K562 (cell line): ENCODE data around the gene HDAC7. TPM values are rescaled to one million over a fixed set of nuclear protein-coding genes. Genes with fewer than 3 reads are reported as not detected.
A peak's percentile ranks its signal among the peaks of the same experiment; 100 is the strongest.

Experiments
- CBX5 ChIP-seq: IDR thresholded peaks from 2 replicates; pipeline ENCODE4 v1.6.1; 2014; ENCODE audit warnings: low read depth, borderline replicate concordance
- CEBPG ChIP-seq, 3 experiments: fragments of 200-800 bp in 1 of 3; sonication (Bioruptor generic) in 1 of 3; sonication (generic) in 1 of 3; formaldehyde crosslinking in 1 of 3; IDR thresholded peaks in 2 of 3; conservative IDR thresholded peaks in 1 of 3; 2 replicates each; pipeline versions ENCODE4 v1.6.1 to v1.8.0; 2016 to 2022; ENCODE audit warnings: missing compliant biosample characterization in 2 of 3, missing genetic modification characterization in 2 of 3, mild to moderate bottlenecking in 1 of 3, missing genetic modification reagents in 1 of 3
- FOXP1 ChIP-seq: sonication (generic); formaldehyde crosslinking; IDR thresholded peaks from 2 replicates; pipeline ENCODE4 v1.8.0; 2022; ENCODE audit warnings: mild to moderate bottlenecking, missing genetic modification reagents
- HNRNPLL ChIP-seq: fragments of 200-400 bp; formaldehyde crosslinking; IDR thresholded peaks from 2 replicates; pipeline ENCODE4 v1.6.1; 2017; ENCODE audit warnings: low read length, low read depth, mild to moderate bottlenecking; ENCODE audit not compliant: poor library complexity, severe bottlenecking
- SRSF7 ChIP-seq: fragments of 200-400 bp; formaldehyde crosslinking; optimal IDR thresholded peaks from 2 replicates; pipeline ENCODE3; 2017; ENCODE audit warnings: mild to moderate bottlenecking, low read depth, low read length
- TARDBP ChIP-seq: fragments of 450-650 bp; IDR thresholded peaks from 2 replicates; pipeline ENCODE4 v1.6.1; 2016
- TFAM ChIP-seq: fragments of 250-450 bp; sonication (Bioruptor Pico); conservative IDR thresholded peaks from 2 replicates; pipeline ENCODE4 v1.5.0; 2021; ENCODE audit warnings: mild to moderate bottlenecking, moderate library complexity
- YY1 ChIP-seq, 3 experiments: IDR thresholded peaks; 2 replicates each; pipeline ENCODE4 v1.6.1; 2011; ENCODE audit warnings: low read length in 2 of 3, mild to moderate bottlenecking in 2 of 3, moderate library complexity in 2 of 3, borderline replicate concordance in 1 of 3, control low read depth in 1 of 3, low read depth in 1 of 3; ENCODE audit not compliant: insufficient read depth in 3 of 3, insufficient replicate concordance in 2 of 3, control insufficient read depth in 1 of 3, insufficient read length in 1 of 3; ENCODE audit errors: extremely low read depth in 1 of 3
- ZNF830 ChIP-seq: fragments of 250-450 bp; sonication (Bioruptor Pico); IDR thresholded peaks from 2 replicates; pipeline ENCODE4 v1.5.0; 2021; ENCODE audit warnings: mild to moderate bottlenecking
- polyA plus RNA-seq, 8 experiments: library from polyadenylated mRNA; depleted of rRNA in 4 of 8; stranded (reverse) in 5 of 8; unstranded in 3 of 8; fragments of >200 nt; fragmentation: Nextera tagmentation in 2 of 8; fragmentation: Illumina TruSeq in 1 of 8; extraction: Ambion mirVana in 2 of 8; extraction: Trizol in 1 of 8; gene quantifications; 2 replicates each; pipeline versions ENCODE4 v1.2.1 to v1.2.3, GENCODE V29; 2011 to 2014; ENCODE audit warnings: inconsistent platforms in 1 of 8, missing spikeins in 1 of 8
- total RNA-seq, 7 experiments: library from RNA; depleted of rRNA in 6 of 7; stranded (reverse); fragments of >200 nt in 6 of 7; fragmentation: Illumina TruSeq in 2 of 7; extraction: Trizol in 2 of 7; gene quantifications; 2 replicates each; pipeline versions ENCODE4 v1.2.1 to v1.2.3, GENCODE V29; 2011 to 2021; ENCODE audit warnings: low replicate concordance in 1 of 7
- TF ChIP-seq, protein P1 (sequence below): sonication (generic); formaldehyde crosslinking; IDR thresholded peaks from 2 replicates; pipeline ENCODE4 v1.8.0; 2022; ENCODE audit warnings: mild to moderate bottlenecking, missing genetic modification reagents
- TF ChIP-seq, protein P2 (sequence below): sonication (generic); formaldehyde crosslinking; IDR thresholded peaks from 2 replicates; pipeline ENCODE4 v1.8.0; 2023; ENCODE audit warnings: mild to moderate bottlenecking, missing genetic modification reagents

The HDAC7 gene
- total and polyA plus RNA-seq, 9 of the 15 experiments (the other 6 are each of a cell fraction or from before 2014, with no cell fraction given): 2.5 to 129 (median 31.1) TPM

DNA sequence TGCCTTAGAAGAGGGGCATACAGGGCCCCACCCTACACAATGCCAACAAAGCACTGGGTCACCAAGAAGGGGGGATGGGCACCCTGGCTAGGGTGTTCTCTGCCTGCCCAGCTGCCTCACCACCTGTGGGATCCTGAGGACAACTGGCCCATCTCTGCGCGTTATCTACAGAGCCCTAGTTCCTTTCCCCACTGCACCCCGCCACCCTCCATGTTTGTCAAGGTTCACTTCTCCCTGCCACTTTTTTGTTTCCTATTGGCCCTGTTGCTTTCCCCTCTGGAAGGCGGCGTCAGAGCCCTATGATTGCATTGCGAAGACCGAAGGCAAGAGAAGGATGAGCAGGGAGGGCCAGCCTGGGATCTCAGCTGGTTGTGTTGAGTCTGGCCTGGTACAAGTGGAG is 45.0 kb downstream of the HDAC7 start (continued):
- TF ChIP-seq YY1 (IDR thresholded peaks at IDR 0.05; ENCODE audit: borderline replicate concordance in 1 of 3, control insufficient read depth in 1 of 3, extremely low read depth in 1 of 3, insufficient read depth in 3 of 3, insufficient read length in 1 of 3, insufficient replicate concordance in 2 of 3, low read depth in 1 of 3, low read length in 2 of 3): peak in 1 of 3 experiments; percentile 33
- TF ChIP-seq SRSF7: no peak
- TF ChIP-seq TFAM (CRISPR knock-in tag): no peak
- no peak for TF ChIP-seq TARDBP
- TF ChIP-seq CBX5: no peak
- TF ChIP-seq, protein P1, sequence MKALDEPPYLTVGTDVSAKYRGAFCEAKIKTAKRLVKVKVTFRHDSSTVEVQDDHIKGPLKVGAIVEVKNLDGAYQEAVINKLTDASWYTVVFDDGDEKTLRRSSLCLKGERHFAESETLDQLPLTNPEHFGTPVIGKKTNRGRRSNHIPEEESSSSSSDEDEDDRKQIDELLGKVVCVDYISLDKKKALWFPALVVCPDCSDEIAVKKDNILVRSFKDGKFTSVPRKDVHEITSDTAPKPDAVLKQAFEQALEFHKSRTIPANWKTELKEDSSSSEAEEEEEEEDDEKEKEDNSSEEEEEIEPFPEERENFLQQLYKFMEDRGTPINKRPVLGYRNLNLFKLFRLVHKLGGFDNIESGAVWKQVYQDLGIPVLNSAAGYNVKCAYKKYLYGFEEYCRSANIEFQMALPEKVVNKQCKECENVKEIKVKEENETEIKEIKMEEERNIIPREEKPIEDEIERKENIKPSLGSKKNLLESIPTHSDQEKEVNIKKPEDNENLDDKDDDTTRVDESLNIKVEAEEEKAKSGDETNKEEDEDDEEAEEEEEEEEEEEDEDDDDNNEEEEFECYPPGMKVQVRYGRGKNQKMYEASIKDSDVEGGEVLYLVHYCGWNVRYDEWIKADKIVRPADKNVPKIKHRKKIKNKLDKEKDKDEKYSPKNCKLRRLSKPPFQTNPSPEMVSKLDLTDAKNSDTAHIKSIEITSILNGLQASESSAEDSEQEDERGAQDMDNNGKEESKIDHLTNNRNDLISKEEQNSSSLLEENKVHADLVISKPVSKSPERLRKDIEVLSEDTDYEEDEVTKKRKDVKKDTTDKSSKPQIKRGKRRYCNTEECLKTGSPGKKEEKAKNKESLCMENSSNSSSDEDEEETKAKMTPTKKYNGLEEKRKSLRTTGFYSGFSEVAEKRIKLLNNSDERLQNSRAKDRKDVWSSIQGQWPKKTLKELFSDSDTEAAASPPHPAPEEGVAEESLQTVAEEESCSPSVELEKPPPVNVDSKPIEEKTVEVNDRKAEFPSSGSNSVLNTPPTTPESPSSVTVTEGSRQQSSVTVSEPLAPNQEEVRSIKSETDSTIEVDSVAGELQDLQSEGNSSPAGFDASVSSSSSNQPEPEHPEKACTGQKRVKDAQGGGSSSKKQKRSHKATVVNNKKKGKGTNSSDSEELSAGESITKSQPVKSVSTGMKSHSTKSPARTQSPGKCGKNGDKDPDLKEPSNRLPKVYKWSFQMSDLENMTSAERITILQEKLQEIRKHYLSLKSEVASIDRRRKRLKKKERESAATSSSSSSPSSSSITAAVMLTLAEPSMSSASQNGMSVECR: 0 out of 2 replicates have a peak, but pooled peaks have one; percentile 38
- TF ChIP-seq ZNF830 (CRISPR knock-in tag): no peak
- peak; percentile 75 for TF ChIP-seq FOXP1 (CRISPR knock-in tag)
- TF ChIP-seq, protein P2, sequence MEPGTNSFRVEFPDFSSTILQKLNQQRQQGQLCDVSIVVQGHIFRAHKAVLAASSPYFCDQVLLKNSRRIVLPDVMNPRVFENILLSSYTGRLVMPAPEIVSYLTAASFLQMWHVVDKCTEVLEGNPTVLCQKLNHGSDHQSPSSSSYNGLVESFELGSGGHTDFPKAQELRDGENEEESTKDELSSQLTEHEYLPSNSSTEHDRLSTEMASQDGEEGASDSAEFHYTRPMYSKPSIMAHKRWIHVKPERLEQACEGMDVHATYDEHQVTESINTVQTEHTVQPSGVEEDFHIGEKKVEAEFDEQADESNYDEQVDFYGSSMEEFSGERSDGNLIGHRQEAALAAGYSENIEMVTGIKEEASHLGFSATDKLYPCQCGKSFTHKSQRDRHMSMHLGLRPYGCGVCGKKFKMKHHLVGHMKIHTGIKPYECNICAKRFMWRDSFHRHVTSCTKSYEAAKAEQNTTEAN: no peak
- TF ChIP-seq HNRNPLL: no peak
- 0 out of 2 replicates have a peak, but pooled peaks have one; percentile 20 for TF ChIP-seq CEBPG (CRISPR knock-in tag; IDR thresholded peaks at IDR 0.05)
- no peak for TF ChIP-seq CEBPG (tag; conservative IDR thresholded peaks at IDR 0.05 in 1 of 2, IDR thresholded peaks at IDR 0.05 in 1 of 2)
